ENCODE results near the gene PLD3. TPM values are rescaled to one million over a fixed set of nuclear protein-coding genes. Genes with fewer than 3 reads are reported as not detected.
"Not testable (repeated sequence)": the region's sequence is repeated elsewhere in the genome, so short reads cannot be mapped to it uniquely, and the experiment has no call there.

The PLD3 gene
- total and polyA plus RNA-seq, 3 donors from 2014 or later, result 219 to 533 (median 277) TPM

GRCh38 chr19:40398417-40399131, 50.1 kb downstream of the PLD3 start:
- no peaks in the 10 kb centered on the region for H3K27me3 ChIP-seq
- H3K9me3 ChIP-seq, result no peaks in the 10 kb centered on the region
- H3K27ac ChIP-seq, result no peak overlapping the region
- H3K4me3 ChIP-seq, result no peak overlapping the region
- 46 to 47% methylated on average over 26 to 49 of the region's 49 CpGs for WGBS, 2 donors
- peaks cover 8% of the 10 kb centered on the region for H3K4me1 ChIP-seq
- intact Hi-C loops (cut with DNase I; ENCODE audit: low total_unique reads), result no loop called here
- no peak for TF ChIP-seq CTCF (IDR thresholded peaks at IDR 0.05)
- no peak for TF ChIP-seq POLR2A (IDR thresholded peaks at IDR 0.05)
- DNase-seq, result peak; percentile 69
- H3K36me3 ChIP-seq (ENCODE audit: low read depth, missing control alignments), result no peaks in the 10 kb centered on the region

- no peaks in the 10 kb centered on the region for H3K27me3 ChIP-seq
- no peaks in the 10 kb centered on the region for H3K9me3 ChIP-seq
- DNase-seq, result peak; percentile 48
- H3K4me3 ChIP-seq, result no peak overlapping the region
- H3K27ac ChIP-seq, result no peak overlapping the region
- no peak for TF ChIP-seq POLR2A (IDR thresholded peaks at IDR 0.05)
- no peak for TF ChIP-seq CTCF (IDR thresholded peaks at IDR 0.05)
- H3K36me3 ChIP-seq (ENCODE audit: low read depth, missing control alignments), result no peaks in the 10 kb centered on the region
- intact Hi-C loops (cut with DNase I; ENCODE audit: low total_unique reads), result no loop called here
- 36 to 46% methylated on average over 3 of the region's 3 CpGs for WGBS, 2 donors
- H3K4me1 ChIP-seq, result peaks cover 5% of the 10 kb centered on the region
These were observed 52.1 kb downstream of the PLD3 start for GRCh38 chr19:40400559-40400958.

- no peaks in the 10 kb centered on the region for H3K9me3 ChIP-seq
- H3K27ac ChIP-seq, result peak overlapping the region; percentile 83 to 87
- no peaks in the 10 kb centered on the region for H3K36me3 ChIP-seq (ENCODE audit: low read depth, missing control alignments)
- peak; percentile 95 for DNase-seq
- H3K4me1 ChIP-seq, result peaks cover 5% of the 10 kb centered on the region
- TF ChIP-seq CTCF (IDR thresholded peaks at IDR 0.05), result no peak
- TF ChIP-seq POLR2A (IDR thresholded peaks at IDR 0.05), result no peak
- 0 to 2% methylated on average over 6 to 39 of the region's 41 CpGs for WGBS, 2 donors
- H3K27me3 ChIP-seq, result no peaks in the 10 kb centered on the region
- H3K4me3 ChIP-seq, result peak overlapping the region; percentile 48 to 81
- intact Hi-C loops (cut with DNase I; ENCODE audit: low total_unique reads), result no loop called here
These were observed 54.9 kb downstream of the PLD3 start for GRCh38 chr19:40403262-40403984.

GRCh38 chr19:40407714-40408597, 59.5 kb downstream of the PLD3 start:
- DNase-seq, result no peak
- Histone ChIP-seq H3K36me3 (ENCODE audit: low read depth, missing control alignments) (no peaks in the 10 kb centered on the region), H3K4me3 (no peak overlapping the region), H3K9me3 (no peaks in the 10 kb centered on the region), H3K27me3 (no peaks in the 10 kb centered on the region), H3K27ac (no peak overlapping the region), H3K4me1 (peaks cover 11% of the 10 kb centered on the region)
- 65 to 70% methylated on average over 17 to 22 of the region's 22 CpGs for WGBS, 2 donors
- intact Hi-C loops (cut with DNase I; ENCODE audit: low total_unique reads), result no loop called here
- TF ChIP-seq CTCF (IDR thresholded peaks at IDR 0.05), result no peak
- no peak for TF ChIP-seq POLR2A (IDR thresholded peaks at IDR 0.05)

GRCh38 chr19:40408598-40408925, 60.1 kb downstream of the PLD3 start:
- DNase-seq; H3K9me3 ChIP-seq; H3K4me3 ChIP-seq; H3K36me3 ChIP-seq (ENCODE audit: low read depth, missing control alignments); intact Hi-C loops (cut with DNase I; ENCODE audit: low total_unique reads); H3K27ac ChIP-seq; H3K4me1 ChIP-seq; H3K27me3 ChIP-seq: not testable (repeated sequence)
- WGBS, 2 donors, result 89 to 91% methylated on average over 3 to 8 of the region's 8 CpGs
